Urinary bladder (tissue), 4 donors: ENCODE results near the gene DYNLRB1. TPM values are rescaled to one million over a fixed set of nuclear protein-coding genes. Genes with fewer than 3 reads are reported as not detected.

ENCODE experiments used
- DNase-seq: peaks from one replicate; pipeline ENCODE4 v3.0.0-alpha.2; 2015; ENCODE audit errors: extremely low spot score
- H3K27ac ChIP-seq: one replicate; pipeline ENCODE4 v1.5.1; 2013; ENCODE audit warnings: low read depth, mild to moderate bottlenecking, moderate library complexity
- H3K36me3 ChIP-seq: one replicate; pipeline ENCODE4 v1.6.1; 2013; ENCODE audit warnings: mild to moderate bottlenecking, moderate library complexity; ENCODE audit not compliant: insufficient read depth
- H3K4me1 ChIP-seq: one replicate; pipeline ENCODE4 v1.6.1; 2013; ENCODE audit warnings: mild to moderate bottlenecking, moderate library complexity; ENCODE audit not compliant: insufficient read depth
- H3K4me3 ChIP-seq: one replicate; pipeline ENCODE4 v1.5.1; 2013; ENCODE audit warnings: low read depth, low read length
- WGBS: extraction: QIAGEN DNeasy Blood & Tissue Kit; methylation state at CpG from one replicate; pipeline ENCODE4 v1.1.7; 2013; 5-methylcytosine and 5-hydroxymethylcytosine counted together
- polyA plus RNA-seq: library from polyadenylated mRNA; stranded (reverse); fragments of 200-250 nt; gene quantifications from one replicate; pipeline ENCODE4 v1.2.3, GENCODE V29; 2013
- total RNA-seq: library from RNA; depleted of rRNA; stranded (reverse); fragments of >200 nt; gene quantifications from one replicate; pipeline ENCODE4 v1.2.3, GENCODE V29; 2014
- donor health status: healthy with polysubstance abuse.
- donor health status: healthy.

The DYNLRB1 gene
- total and polyA plus RNA-seq, 2 donors = 36.2 to 248 TPM

GRCh38 chr20:34561661-34562060 lies 45.4 kb downstream of the DYNLRB1 start:
- no peak for DNase-seq
- H3K4me1 ChIP-seq = no peaks in the 10 kb centered on the region
- no peaks in the 10 kb centered on the region for H3K36me3 ChIP-seq
- WGBS = 57% methylated on average over 10 of the region's 10 CpGs
- no peak overlapping the region for H3K4me3 ChIP-seq
- no peak overlapping the region for H3K27ac ChIP-seq

GRCh38 chr20:34562641-34563040 lies 46.4 kb downstream of the DYNLRB1 start:
- 53% methylated on average over 5 of the region's 5 CpGs for WGBS

GRCh38 chr20:34564833-34565232 lies 48.6 kb downstream of the DYNLRB1 start:
- Histone ChIP-seq H3K36me3 (no peaks in the 10 kb centered on the region), H3K4me1 (no peaks in the 10 kb centered on the region), H3K27ac (no peak overlapping the region), H3K4me3 (no peak overlapping the region)
- 82% methylated on average over 7 of the region's 7 CpGs for WGBS
- DNase-seq = no peak

More at GRCh38 chr20:34562641-34563040, 46.4 kb downstream of the DYNLRB1 start:
- no peak overlapping the region for H3K4me3 ChIP-seq
- H3K36me3 ChIP-seq = no peaks in the 10 kb centered on the region
- no peaks in the 10 kb centered on the region for H3K4me1 ChIP-seq
- no peak for DNase-seq
- no peak overlapping the region for H3K27ac ChIP-seq

DNA sequence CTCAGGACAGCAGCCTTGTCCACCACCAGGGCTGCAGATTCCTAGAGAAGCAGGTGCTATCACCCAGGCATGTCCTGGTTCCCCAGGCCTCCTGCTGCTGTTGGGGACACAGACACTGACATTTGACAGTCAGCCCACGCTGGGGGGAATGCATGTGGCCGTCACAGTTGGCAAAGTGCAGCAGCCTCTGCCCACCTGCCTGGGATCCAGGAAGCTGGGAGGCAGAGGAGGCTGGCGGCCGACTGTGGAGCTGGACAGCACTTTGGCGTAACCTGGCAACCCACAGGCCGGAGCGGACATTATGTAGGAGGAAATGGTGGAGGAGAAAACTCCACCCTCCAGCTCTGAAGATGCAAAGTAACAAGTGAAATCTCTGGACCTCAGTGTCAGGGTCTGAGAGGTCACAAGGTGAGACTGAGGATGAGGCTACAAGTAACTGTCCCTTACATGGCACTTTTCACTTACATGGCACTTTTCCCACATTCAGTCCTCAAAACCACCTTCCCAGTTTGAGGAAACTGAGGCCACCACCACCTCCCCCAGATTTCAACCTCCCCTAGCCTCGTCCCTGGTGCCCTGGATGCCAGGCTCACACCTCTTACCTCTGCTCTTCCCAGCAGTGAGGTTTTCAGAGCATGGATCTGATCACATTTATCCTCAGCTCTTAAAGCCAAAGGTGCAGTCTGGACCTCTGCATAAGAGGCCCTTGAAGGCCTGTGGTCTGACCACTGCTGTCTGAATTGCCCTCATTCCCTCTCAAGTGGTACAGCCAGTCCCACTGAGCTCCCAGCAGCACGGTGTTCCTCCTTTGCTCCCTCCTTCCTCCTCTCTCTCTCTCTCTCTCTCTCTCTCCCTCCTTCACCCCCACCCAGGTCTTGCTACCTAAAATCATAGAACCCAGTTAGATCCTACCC lies 51.0 kb downstream of the DYNLRB1 start:
- DNase-seq = no peak
- Histone ChIP-seq H3K4me1 (no peaks in the 10 kb centered on the region), H3K27ac (no peak overlapping the region), H3K36me3 (no peaks in the 10 kb centered on the region), H3K4me3 (no peak overlapping the region)
- 88% methylated on average over 9 of the region's 9 CpGs for WGBS

DNA sequence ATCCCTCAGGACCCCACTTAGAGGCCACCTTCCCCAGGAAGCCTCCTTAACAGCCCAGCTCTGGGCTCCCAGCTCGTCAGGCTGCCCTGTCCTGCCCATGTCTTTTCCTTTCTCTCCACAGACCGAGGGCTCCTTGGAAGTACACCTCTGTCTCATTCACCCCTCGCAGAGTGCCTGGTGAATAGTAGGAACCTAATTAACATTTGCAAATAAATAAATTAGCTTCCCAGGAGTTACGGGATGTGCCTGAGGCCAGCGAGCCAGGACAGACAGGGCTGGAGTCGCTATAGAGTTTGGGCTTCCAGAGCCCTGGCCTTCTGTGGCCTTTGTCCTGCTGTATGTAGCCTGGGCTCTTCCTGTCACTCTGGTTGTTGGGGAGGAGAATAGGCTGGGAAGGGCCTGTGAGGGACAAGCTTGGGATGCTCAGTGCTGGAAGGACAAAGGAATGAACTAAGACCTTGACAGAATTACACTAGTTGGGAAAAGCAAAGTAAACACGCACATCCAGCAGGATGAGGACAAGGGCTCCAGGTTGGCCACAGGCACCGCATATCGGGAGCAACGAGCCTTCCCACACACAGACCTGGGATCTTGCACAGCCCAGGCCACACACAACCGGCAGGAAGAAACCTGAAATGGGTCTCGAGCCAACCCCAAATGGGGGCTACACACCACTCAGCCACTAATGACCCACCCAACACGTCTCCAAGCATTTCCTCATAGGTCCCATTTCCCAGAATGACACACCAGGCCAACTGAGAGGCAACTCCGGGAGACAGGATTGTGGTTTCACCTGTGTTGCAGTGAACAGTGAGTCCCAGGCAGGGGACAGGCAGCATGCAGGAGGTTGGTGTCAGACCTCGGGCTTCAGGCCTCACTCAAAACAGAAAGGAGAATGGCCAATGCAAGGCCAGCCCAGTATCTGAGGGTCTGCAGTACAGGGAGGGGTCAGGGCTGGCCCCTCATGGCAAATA lies 52.0 kb downstream of the DYNLRB1 start:
- no peak for DNase-seq
- no peak overlapping the region for H3K27ac ChIP-seq
- no peaks in the 10 kb centered on the region for H3K36me3 ChIP-seq
- 91% methylated on average over 15 of the region's 15 CpGs for WGBS
- H3K4me3 ChIP-seq = no peak overlapping the region
- no peaks in the 10 kb centered on the region for H3K4me1 ChIP-seq

DNA sequence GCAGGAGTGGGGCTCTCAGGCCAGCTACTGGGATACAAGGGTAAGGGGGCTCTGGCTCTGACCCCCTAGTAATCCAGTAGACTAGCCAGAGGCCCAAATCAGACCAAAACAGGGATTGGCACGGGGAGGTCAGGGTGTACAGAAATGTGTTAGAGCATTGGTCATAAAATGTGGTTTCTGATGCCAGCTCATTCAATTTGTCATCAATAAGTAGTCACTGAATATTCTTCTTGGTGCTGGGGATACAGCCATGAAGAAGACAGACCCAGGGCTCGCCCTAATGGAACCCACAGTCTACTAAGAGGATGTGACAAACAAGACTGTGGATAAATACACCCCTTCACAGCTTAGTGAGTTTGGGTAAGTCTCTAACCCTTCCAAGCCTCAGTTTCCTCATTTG lies 53.4 kb downstream of the DYNLRB1 start:
- no peaks in the 10 kb centered on the region for H3K4me1 ChIP-seq
- no peak for DNase-seq
- no peak overlapping the region for H3K27ac ChIP-seq
- 97% methylated on average over 2 of the region's 2 CpGs for WGBS
- H3K4me3 ChIP-seq = no peak overlapping the region
- no peaks in the 10 kb centered on the region for H3K36me3 ChIP-seq

DNA sequence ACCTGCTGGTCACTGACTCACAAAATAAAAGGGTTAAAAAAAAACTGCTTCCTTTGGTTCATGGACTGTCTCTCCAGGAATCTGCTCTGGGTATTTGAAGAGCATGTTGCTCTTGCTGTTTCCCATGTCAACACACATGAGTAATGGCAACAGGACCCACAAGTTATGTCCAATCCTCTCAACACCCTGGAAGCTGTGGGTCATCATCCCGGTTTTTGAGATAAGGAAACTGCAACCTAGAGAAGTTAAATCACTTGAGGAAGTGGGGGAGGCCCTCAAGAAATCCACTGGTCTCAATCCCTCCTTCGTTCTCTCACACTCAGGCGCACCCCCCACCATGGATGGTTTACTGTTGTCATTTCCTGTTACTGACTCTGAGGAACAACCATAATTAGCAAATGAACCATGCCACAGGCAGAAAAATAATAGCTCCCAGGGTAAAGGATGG lies 54.7 kb downstream of the DYNLRB1 start:
- H3K36me3 ChIP-seq = no peaks in the 10 kb centered on the region
- WGBS = 49% methylated on average over 3 of the region's 3 CpGs
- H3K27ac ChIP-seq = no peak overlapping the region
- no peak overlapping the region for H3K4me3 ChIP-seq
- no peaks in the 10 kb centered on the region for H3K4me1 ChIP-seq
- no peak for DNase-seq

DNA sequence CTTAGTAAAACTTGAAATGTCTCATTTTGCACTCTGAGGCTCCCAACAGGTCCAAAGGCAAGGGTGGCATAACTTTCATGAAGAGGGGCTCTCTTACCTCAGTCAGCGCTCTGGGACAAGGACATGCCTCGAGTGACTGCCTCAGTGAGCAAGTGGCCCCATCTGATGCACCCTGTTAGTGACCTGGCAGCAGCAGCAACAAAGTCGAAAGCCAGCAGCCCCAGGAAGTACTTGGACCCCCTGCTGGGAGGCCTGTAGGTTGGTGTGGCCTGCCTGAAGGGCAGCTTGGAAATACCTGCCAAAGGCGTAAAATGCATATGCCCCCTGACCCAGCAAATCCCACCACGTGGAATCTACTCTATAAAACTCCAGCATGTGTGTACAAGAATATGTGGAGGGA lies 55.5 kb downstream of the DYNLRB1 start:
- H3K36me3 ChIP-seq = no peaks in the 10 kb centered on the region
- no peaks in the 10 kb centered on the region for H3K4me1 ChIP-seq
- WGBS = 87% methylated on average over 5 of the region's 5 CpGs
- DNase-seq = no peak
- H3K4me3 ChIP-seq = no peak overlapping the region
- H3K27ac ChIP-seq = no peak overlapping the region

GRCh38 chr20:34573541-34574300 lies 57.5 kb downstream of the DYNLRB1 start:
- no peaks in the 10 kb centered on the region for H3K36me3 ChIP-seq
- no peak for DNase-seq

GRCh38 chr20:34574426-34574825 lies 58.2 kb downstream of the DYNLRB1 start:
- Histone ChIP-seq H3K4me3 (no peak overlapping the region), H3K36me3 (no peaks in the 10 kb centered on the region), H3K4me1 (no peaks in the 10 kb centered on the region), H3K27ac (no peak overlapping the region)
- 96% methylated on average over 5 of the region's 5 CpGs for WGBS
- no peak for DNase-seq

More at GRCh38 chr20:34573541-34574300, 57.5 kb downstream of the DYNLRB1 start:
- no peaks in the 10 kb centered on the region for H3K4me1 ChIP-seq
- H3K27ac ChIP-seq = no peak overlapping the region
- 93% methylated on average over 7 of the region's 7 CpGs for WGBS
- no peak overlapping the region for H3K4me3 ChIP-seq

GRCh38 chr20:34574861-34575260 lies 58.6 kb downstream of the DYNLRB1 start:
- H3K4me1 ChIP-seq = no peaks in the 10 kb centered on the region
- H3K36me3 ChIP-seq = no peaks in the 10 kb centered on the region
- 91% methylated on average over 6 of the region's 6 CpGs for WGBS
- DNase-seq = no peak
- no peak overlapping the region for H3K27ac ChIP-seq
- H3K4me3 ChIP-seq = no peak overlapping the region

- no peak overlapping the region for H3K4me3 ChIP-seq
- WGBS = 96% methylated on average over 5 of the region's 5 CpGs
- no peak for DNase-seq
- no peaks in the 10 kb centered on the region for H3K4me1 ChIP-seq
- H3K27ac ChIP-seq = no peak overlapping the region
- H3K36me3 ChIP-seq = no peaks in the 10 kb centered on the region
These were observed 59.0 kb downstream of the DYNLRB1 start for GRCh38 chr20:34575271-34575670.

DNA sequence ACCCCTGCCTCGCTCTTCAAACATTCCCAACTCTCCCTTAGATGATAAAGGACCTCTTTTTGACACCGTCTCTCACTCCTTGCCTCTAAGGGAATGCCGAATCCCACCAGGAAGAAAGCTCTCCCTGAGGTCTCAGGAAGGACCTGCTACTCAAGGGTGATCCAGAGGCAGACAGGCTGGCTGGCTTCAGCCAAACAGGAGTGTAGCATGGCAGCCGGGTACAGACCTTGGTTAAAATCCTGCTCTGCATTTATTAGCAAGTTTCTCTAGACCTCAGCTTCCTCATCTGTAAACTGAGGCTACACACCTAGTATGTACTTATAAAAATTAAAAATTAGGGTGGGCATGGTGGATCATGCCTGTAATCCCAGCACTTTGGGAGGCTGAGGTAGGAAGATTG lies 59.5 kb downstream of the DYNLRB1 start:
- Histone ChIP-seq H3K4me3 (no peak overlapping the region), H3K27ac (no peak overlapping the region), H3K36me3 (no peaks in the 10 kb centered on the region), H3K4me1 (no peaks in the 10 kb centered on the region)
- DNase-seq = no peak
- 97% methylated on average over 4 of the region's 4 CpGs for WGBS
